Activated gamma-delta T cell treated with anti-CD3 and anti-CD28 coated beads, Interleukin-2, amount 50 U/mL, for 16 hours (primary cell): ENCODE results near the gene NDRG4.
"Not testable (repeated sequence)": the region's sequence is repeated elsewhere in the genome, so short reads cannot be mapped to it uniquely, and the experiment has no call there.

ENCODE experiments used
- DNase-seq: peaks from one replicate; pipeline ENCODE4 v3.0.0-alpha.2; 2020; ENCODE audit warnings: low read depth

The NDRG4 gene

DNA sequence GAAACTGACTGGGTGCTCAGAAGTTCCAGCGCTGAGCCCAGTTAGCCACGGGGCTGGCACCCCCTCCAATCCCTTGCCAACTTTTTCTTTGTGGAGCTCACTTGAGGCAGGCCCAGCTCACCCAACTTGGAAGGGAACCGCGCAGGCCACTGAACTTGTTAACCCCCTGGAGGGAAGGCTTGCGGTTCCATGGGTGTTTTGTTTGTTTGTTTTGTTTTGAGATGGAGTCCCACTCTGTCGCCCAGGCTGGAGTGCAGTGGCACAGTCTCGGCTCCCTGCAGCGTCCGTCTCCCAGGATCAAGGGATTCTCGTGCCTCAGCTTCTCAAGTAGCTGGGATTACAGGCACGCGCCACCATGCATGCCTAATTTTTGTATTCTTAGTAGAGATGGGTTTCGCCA is 34.1 kb upstream of the NDRG4 start:
- DNase-seq: no peak

DNA sequence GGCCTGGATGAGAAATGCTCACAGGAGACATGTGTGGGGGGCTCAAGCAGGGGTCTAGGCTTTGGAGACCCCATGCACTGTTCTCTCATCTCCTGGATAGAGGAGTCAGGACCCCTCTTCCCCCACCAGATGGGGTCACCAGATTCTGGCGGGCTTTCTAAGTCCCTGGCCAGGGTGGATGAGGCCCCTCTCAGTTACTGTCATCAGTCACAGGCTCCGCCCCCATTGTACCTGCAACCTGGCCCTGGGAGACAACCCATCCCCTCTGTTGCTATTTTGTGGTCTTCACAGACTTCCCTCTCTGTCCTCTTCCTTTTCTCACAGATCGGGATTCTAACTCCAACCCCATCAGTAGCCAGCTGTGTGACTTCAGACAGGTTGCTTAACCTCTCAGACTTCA is 33.5 kb upstream of the NDRG4 start:
- DNase-seq: no peak

DNA sequence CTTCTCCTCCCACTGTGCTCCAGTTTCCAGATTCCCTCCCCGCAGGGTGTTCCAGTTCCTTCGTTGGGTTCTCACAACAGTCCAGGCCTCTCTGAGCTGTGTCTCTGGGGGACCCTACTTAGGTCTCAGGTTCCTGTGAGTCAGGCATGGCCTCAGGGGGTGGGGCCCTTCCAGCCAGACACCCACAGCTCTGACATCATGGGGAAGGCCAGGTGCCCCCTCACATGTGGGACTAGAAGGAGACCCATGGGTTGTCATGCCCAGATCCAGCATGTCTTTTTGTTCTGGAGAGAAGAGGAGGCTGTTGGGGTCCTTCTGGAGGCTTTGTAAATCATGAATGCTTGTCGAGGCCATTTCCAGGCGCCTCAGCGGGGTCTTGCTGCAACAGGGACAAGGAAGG is 32.0 kb upstream of the NDRG4 start:
- no peak for DNase-seq

DNA sequence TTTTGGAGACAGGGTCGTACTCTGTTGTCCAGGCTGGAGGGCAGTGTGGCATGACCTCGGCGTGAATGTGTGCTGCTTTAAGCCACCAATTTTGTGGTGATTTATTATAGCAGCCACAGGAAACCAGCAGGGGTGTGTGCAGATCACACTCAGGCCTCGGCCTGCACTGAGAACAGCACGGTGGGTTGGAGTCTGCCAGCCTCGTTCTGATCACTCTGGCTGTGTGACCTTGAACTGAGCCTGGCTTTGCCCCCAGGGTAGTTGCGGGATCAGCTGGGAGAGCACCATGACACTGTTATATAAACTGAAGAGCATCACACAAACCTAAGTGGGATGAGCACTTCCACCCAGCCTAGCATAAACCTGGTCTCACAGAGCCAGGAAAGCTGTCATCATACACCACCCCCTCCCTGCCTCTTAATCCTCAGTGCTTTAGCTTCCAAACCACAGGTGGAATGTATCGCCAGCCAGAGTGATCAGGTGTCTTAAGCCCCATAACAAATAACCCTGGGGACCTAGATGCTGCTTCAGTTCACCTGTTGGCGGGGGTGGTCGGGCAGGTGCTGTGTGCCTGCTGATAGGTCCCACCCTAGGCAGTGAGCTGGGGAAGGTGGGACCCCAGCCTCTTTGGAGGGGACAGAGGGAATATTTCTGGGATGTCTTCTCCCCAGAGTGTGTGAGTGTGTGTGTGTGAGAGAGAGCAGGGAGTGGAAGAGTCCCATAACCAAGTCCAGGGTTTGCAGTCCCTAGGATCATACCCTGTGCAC is 28.6 kb upstream of the NDRG4 start:
- no peak for DNase-seq

DNA sequence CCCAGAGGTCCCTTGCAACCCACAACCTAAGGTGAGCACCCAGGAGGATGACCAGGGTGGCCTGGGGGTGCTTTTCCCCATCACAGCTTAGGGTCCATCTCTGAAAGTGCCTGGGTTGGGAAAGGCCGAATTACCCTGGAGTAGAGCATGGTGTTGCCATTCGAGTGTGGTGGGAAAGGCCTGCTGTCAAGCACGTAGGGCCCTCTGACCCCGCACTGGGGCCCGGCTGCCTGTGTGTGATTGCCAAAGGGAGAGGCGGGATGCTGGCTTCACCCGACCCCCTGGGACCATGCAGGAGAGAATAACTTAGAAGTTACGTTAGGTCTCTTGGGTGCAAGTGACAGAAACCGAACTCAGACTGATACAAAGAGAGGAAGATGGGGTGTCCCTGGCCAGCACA is 27.7 kb upstream of the NDRG4 start:
- DNase-seq: no peak

DNA sequence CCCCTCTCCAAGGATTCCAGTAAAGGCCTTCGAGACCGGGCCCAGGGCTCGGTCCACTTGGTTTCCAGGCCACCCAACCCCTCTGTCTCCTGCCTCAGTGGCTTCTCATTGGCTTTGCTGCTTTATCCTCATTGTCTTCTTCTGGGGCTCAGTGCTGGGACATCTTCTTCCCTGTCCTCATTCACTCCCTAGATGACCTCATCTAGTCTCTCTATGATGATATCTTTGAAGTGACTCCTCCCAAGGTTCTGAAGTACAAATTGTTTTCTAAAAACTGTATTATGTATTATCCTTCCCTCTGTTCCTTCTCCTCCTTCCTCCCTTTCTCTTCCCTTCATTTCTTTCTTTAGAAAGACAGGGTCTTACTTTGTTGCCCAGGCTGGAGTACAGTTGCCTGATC is 27.1 kb upstream of the NDRG4 start:
- no peak for DNase-seq

DNA sequence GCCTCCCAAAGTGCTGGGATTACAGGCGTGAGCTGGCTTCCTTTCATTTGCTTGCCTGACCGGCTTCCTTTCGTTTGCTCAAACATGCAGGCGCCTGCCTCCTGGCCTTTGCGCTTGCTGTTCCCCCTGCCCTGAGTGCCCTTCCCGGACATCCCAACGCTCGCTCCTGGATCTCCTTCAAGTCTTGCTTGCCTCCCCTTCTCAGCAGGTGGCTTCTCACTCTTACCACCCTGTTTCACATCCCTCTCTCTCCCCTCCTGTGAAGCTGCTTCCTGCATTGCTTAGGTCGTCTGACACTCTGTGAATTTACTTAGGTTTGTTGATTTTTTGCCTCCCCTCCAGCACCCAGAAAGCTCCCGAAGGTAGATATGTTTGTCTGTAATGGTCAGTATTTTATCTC is 25.6 kb upstream of the NDRG4 start:
- no peak for DNase-seq

DNA sequence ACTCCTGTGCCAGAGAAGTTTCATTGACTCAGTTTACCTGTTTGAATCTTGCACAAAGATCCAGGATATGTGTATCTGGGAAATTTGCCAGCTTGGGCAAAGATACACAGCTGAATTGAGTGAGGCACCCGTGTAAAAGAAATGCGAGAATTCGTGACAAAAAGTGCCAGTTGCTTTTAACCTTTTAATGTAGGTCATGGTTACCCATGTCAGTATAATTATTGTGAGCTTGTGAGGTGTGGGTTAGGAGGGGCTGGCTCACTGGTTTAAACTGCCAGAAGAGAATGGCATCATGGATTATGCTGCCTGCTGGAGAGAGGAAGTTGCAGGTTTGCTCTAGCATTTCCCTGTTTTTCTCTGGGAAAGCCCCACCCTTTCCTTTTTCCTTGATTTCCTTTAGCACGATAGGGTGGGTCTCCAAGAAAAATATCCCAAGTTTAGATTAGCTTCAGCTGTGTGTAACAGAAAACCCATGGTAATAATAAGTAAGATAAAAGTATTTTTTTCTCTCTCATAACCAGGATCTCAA is 24.8 kb upstream of the NDRG4 start:
- no peak for DNase-seq

DNA sequence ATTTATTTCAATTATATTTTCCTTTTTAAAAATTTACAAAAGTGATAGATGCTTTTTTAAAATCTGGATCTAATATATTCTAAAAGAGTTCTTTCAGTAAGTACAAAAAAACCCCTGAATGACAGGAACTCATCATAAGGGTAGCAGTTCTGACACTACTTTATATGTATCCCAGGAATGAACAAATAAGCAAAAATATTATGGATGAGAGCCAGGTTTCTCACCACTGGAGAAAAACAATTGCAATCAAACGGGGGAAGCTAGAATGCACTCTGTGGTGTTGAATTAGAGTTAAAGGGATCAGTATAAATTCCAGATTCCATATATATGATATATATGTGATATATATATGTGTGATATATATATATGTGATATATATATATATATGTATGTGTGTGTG is 23.2 kb upstream of the NDRG4 start:
- DNase-seq: no peak

DNA sequence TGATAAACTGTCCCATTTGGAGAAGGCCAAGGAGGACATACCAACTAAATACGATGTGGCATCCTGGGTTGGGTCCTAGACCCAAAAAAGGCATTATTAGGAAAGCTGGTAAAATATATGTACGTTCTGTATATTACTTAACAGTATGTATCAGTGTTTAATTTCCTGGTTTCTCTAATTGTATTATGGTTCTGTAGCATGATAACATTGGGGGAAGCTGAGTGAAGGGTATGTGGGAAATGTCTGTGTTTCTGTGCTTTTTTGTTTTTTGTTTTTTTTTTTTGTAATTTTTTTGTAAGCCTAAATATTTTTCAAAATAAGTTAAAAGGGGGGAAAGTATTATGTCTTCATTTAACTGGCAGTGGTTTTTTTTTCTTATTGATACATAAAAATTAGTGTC is 21.5 kb upstream of the NDRG4 start:
- no peak for DNase-seq

DNA sequence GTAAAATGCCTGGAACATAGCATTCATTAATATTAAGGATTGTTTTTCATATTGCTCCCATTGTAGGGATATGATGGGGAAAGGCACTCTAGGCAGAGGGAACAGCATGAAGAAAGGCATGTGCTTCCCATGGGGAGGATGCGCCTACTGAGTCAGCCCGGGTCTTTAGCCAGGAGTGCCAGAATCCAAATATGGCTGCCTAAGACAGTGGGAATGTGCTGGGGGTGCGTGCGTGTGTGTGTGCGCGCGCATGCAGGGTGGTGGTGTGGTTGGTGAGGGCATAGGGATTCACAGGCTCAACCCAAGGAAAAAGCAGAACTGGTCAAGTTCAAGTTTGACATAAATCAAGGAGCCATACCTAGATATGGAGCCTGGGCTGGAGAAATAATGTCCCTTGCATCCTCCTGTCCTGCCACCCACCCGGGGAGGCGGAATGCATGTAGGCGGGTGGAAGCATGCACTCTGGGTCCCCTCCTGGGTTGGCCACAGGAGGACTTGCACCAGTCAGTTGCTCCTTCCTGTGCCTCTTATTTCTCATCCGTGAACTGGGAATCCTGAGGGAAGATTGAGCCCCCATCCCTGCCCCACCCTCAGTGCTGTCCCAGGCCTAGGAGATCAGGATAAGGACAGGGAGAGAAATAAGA is 18.6 kb upstream of the NDRG4 start:
- DNase-seq: no peak

DNA sequence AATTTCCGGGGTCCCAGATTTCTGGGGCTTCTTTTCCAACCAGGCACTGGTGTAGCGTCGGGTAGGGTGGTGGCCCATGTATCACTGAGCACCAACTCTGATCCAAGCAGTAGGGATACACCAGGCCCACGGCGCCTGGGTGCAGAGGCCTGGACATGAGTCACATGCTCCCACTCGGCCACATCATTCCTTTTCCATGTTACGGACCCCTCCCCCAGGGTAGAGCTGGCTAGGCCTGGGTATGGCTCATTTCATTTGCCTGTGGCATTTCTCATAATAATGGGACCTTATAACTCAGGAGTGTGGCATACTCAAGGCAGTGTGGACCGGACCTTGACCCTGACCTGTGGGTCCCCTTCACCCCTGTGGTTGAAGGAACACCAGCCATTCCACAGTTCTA is 18.0 kb upstream of the NDRG4 start:
- no peak for DNase-seq

DNA sequence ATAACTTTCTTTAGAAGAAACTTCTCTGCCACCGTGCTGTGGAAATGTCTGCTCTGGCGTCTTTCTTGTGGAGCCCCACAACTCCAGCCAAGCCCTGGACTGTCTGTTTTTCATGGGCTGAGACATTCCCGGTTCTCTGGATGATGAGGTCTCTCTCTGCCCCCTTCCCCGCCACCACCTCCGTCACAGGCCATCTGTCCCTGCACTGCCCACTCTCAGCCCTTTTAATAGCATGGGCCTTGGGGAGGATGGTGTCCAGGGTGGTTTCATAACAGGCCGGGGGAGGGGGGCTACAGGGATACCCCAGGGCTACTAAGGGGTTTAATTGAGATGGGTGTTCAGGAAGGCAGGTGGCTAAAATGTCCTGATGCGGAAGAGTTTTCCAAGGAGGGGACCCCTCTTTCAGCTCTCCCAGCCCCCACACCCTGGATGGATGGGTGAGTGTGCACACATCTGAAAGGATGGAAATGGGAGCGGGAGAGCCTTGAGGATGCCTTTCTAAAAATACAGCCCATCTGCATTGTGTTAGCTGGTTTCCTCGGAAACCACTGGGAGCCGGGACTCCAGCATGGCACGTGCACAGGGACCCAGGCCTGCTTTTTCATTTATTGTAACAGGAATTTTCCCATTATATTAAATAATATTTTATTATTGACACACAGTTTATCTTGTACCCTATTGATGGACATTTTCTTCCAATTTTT is 14.6 kb upstream of the NDRG4 start:
- DNase-seq: no peak

DNA sequence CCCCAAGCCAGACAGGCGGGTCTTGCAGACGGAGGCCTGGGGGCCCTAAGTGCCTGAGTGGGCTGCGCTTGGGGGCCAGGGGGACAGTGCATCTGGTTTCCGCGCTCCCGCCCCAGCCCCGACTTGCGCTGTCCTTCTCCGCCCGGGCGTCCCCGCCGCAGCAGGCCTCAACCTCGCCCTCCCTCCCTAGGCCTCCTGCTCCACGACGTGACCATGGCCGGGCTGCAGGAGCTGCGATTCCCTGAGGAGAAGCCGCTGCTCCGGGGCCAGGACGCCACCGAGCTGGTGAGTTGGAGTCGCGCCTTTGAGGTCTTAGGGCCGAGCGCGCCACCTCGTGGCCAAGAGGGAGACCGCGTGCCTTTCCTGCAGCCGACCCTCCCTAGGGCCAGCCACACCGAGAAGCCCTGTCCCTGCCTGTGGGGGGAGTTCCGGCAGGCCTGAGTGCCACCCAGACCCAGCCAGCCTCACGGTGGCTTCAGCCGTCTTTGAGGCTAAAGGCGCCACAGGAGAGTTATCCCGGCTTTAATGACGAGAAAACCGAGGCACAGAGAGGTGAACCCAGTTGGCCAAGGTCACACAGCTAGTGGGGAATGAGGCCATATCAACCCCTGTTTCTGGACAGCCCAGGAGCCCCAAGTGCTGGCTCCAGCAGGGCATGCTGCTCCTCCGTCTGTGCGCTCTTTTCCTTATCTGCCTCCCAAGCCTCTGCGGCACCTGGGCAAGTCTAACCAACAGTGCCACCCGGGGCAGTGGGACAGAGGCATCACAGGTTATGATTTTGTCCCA is 12.2 kb upstream of the NDRG4 start:
- peak; percentile 59 for DNase-seq

DNA sequence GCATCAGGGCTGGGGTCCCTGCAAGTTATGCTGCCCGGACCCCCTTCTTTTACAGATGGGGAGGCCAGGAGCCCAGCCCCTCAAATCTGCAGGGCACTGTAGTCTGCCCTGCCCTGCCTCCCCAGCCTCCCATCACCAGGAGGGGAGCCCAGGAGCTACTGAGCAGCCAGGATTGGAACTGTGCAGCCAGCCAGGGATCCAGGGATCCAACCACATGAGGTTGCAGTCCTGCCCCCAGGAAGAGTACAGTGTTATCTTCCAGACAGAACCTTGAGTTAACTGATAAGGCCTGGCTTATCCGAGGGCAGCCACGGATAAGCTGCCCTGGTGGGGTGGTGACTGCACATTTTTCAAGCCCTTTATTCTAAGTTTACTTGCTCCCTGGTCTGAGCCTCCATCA is 11.4 kb upstream of the NDRG4 start:
- DNase-seq: no peak

DNA sequence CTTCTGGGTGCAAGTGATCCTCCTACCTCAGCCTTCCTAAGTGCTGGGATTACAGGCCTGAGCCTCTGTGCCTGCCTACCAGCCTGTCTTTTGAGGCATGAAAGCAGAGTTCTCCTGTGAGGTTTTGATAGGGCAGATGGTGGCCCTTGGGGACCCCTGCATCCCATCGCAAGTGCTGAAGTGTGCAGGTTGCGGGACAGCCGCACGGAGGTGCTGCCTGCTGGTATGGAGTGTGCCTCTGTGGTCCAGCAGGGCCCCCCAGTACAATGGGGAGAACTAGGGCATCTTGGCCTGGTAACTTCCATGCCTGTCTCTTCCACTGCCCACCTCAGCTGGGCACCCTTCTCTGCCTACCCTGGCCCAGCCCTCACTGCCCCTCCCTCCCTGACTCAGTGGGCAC is 9.9 kb upstream of the NDRG4 start:
- DNase-seq: no peak

DNA sequence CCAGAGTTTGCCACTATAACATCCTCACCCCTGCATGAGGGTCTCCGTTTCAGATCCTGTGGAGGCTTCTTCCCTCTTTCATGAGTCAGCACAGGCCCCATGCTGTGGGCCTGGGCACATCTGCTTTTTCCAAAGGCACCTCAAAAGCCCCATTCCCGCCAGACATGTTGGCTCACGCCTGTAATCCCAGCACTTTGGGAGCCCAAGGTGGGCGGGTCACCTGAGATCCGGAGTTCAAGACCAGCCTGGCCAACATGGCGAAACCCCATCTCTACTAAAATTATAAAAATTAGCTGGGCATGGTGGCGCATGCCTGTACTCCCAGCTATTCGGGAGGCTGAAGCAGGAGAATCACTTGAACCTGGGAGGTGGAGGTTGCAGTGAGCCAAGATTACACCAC is 9.4 kb upstream of the NDRG4 start:
- DNase-seq: not testable (repeated sequence)

DNA sequence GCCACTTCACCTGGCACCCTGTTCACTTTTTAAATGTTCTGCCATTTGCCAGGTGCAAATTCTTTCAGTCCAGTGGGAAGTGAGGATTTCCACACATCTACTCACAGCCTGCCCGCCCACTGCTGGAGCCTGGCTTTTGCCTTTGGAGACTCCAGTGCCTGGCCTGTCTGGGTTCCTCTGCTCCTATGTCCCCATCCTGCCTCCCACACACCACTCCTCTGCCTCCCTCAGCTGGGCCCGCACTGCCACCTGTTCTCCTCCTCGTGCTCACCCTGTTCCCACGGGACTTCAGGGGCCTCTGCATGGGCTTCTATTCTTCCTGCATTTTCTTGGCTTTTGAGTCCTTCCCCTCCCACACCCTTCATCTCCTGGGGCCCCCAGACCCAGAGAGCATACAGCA is 7.9 kb upstream of the NDRG4 start:
- no peak for DNase-seq

DNA sequence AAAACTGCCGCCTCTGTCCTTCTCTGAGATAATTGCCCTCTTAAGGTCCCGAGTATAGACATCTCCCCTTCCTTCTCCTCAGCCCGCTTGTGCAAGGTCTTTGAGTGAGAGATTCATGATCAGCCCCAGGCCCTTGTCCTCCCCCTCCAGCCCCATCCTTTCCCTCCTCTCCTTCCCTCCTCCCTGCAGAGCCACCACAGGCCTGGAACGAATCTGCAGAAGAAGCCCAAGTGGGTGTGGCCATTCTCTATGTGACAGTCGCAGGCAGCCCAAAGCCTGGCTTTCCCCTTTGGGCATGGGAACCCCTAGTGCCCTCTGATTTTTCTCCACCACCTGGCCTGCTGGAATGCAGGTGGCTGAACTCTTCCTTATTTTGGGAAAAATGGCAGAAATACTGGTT is 7.2 kb upstream of the NDRG4 start:
- DNase-seq: no peak

DNA sequence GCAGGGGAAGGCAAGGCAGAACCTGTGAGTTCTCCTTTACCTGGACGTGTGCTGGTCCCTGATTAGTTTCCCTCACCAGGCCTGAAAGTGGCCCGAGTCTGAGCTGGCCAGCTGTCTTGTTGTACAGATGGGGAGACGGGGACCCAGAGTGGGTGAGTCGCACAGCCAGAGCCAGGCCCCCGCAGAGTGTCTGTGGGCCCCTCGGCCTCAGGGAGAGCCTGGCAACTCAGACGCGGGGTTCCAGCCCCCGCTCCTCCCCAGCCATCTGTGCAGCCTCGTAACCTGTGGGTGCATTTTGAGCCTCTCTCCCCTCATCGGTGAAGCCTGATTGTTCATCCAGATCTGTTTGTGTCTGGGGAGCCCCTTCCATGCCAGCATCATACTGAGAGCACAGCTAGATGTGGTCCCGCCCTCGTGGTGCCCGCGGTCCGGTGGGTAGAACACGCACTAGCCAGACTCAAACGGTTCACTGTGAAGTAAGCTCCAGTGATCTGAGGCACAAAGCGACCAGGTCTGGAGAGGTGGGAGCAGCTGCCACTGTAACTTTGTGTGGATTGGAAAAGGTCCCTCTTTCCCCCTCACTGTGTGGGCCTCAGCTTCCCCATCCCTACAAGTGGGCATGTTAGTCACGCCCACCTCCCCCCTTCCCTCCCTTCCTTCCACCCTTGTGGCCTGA is 6.0 kb upstream of the NDRG4 start:
- no peak for DNase-seq

DNA sequence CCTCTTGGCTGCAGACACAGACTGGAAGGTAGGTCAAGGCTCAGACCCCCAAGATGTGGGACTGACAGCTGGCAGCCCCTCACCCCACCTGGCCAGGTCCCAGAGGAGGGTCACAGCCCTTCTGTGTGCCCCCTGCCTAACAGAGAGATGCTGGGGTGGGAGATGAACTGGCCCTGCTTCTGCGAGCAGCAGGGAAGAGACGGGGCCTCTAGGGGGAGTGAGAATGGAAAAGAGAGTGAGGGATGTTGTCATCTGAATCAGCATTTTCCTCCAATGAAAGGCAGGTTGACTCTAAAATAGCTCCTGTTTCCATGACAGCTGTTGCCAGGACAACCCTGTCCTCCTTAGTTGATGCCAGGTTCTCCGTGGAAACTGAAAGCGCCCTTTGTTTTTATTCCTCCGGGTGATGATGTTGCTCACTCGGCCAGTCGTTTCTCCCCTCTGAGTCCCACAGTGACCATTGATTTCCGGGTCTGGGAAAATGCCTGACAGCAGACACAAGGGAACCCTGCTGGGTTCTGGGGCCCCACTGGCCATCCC is 4.9 kb upstream of the NDRG4 start:
- DNase-seq: no peak
